ENCODE results near the gene VAMP5. TPM values are rescaled to one million over a fixed set of nuclear protein-coding genes. Genes with fewer than 3 reads are reported as not detected.
A peak's percentile ranks its signal among the peaks of the same experiment; 100 is the strongest.

The VAMP5 gene
- total and polyA plus RNA-seq, 9 of the 15 experiments (the other 6 are each of a cell fraction or from before 2014, with no cell fraction given) = 0.54 to 1.9 (median 1.5) TPM; not detected in 2

- Histone ChIP-seq H3K27ac (ENCODE audit: extremely low read depth, low read depth, low read length) (no peak overlapping the region; the same call in 2 of the 3 replicates), H3K4me3 (no peak overlapping the region), H3K4me1 (replicated peaks in 1 of 2; ENCODE audit: control insufficient read depth in 2 of 2, insufficient read depth in 2 of 2, low read length in 2 of 2) (no peaks in the 10 kb centered on the region; a peak in 1 of 5 replicates), H3K9me1 (ENCODE audit: control insufficient read depth, insufficient read depth, low read length) (no peaks in the 10 kb centered on the region), H3K79me2 (ENCODE audit: control insufficient read depth, insufficient read depth, low read length) (no peaks in the 10 kb centered on the region), H3K9me3 (replicated peaks; ENCODE audit: control insufficient read depth, insufficient read depth, low read depth, low read length) (no peaks in the 10 kb centered on the region), H3K9ac (ENCODE audit: insufficient read depth in 1 of 2, low read depth in 2 of 2, low read length in 2 of 2) (no peak overlapping the region), H2AFZ (ENCODE audit: low read depth, low read length) (no peak overlapping the region), H4K20me1 (replicated peaks; ENCODE audit: control insufficient read depth, insufficient read depth, low read length) (peaks cover 2% of the 10 kb centered on the region), H3K27me3 (ENCODE audit: control insufficient read depth in 2 of 2, insufficient read depth in 2 of 2, low read length in 2 of 2) (no peaks in the 10 kb centered on the region), H3K36me3 (ENCODE audit: control insufficient read depth, insufficient read depth, low read length) (peaks cover 78% of the 10 kb centered on the region), H3K4me2 (ENCODE audit: insufficient read depth, low read length) (no peak overlapping the region)
- DNase-seq (ENCODE audit: extremely low read depth in 1 of 4, low spot score in 3 of 4) = peak; percentile 64 to 88 (median 72)
- ATAC-seq = peak; percentile 81
- intact Hi-C loops (cut with micrococcal nuclease) (loop anchor here (1.0 to 5.0 kb wide), 3 partner anchors 132 to 225 kb away; partner anchors contain the start of gene TGOLN2), in situ Hi-C loops (cut with MboI) (no loop called here)
- ChIA-PET POLR2A (interaction anchor here (0.6 to 24.3 kb wide), 8 partner anchors 4 to 589 kb away, joined by 3 to 1576 read pairs (median 8); partner anchors contain the start of genes CAPG, GGCX, MAT2A and SH2D6), CTCF (ENCODE audit: low intra/inter-chr PET ratio) (interaction anchor here (0.6 to 4.5 kb wide), 6 partner anchors 61 to 285 kb away, joined by 3 to 63 read pairs (median 6); no protein-coding TSS in a partner anchor)
- WGBS (ENCODE audit: insufficient coverage, low coverage, missing lambda C conversion rate) = 54% methylated on average over 9 of the region's 9 CpGs
- no TSS peak for BruUV-seq (replicated peaks)
- FAIRE-seq = peak; percentile 96
- no peak for TF ChIP-seq DIDO1 (tag; IDR thresholded peaks at IDR 0.05; ENCODE audit: low read depth)
- peak; percentile 97 for TF ChIP-seq SMC3 (conservative IDR thresholded peaks at IDR 0.05; ENCODE audit: insufficient read depth, low read depth, low read length)
- peak in 1 of 2 experiments; percentile 50; a peak in 1 of 4 replicates for TF ChIP-seq ARNT (IDR thresholded peaks at IDR 0.05)
- peak; percentile 50; the same call in 1 of the 2 replicates for TF ChIP-seq KLF16 (IDR thresholded peaks at IDR 0.05)
- TF ChIP-seq ZBTB9 (CRISPR knock-in tag; IDR thresholded peaks at IDR 0.05) = 0 out of 2 replicates have a peak, but pooled peaks have one; percentile 38
- 0 out of 2 replicates have a peak, but pooled peaks have one; percentile 22 for TF ChIP-seq GATAD2B (IDR thresholded peaks at IDR 0.05; ENCODE audit: borderline replicate concordance)
- TF ChIP-seq MLLT1 (IDR thresholded peaks at IDR 0.05) = 0 out of 4 replicates have a peak, but pooled peaks of 1 of the 2 experiments have one; percentile 16
- TF ChIP-seq C11orf30 (IDR thresholded peaks at IDR 0.05; ENCODE audit: low read depth) = peak; percentile 69; the same call in 1 of the 2 replicates
- no peak for TF ChIP-seq ZNF23 (CRISPR knock-in tag; IDR thresholded peaks at IDR 0.05)
- peak; percentile 94 for TF ChIP-seq DEAF1 (CRISPR knock-in tag; IDR thresholded peaks at IDR 0.05)
Observed at GRCh38 chr2:85551698-85552678, 32.2 kb upstream of the VAMP5 start.

Measured in K562 (cell line).